ENCODE data around the gene ACOT11.

ACOT11 gene

DNA sequence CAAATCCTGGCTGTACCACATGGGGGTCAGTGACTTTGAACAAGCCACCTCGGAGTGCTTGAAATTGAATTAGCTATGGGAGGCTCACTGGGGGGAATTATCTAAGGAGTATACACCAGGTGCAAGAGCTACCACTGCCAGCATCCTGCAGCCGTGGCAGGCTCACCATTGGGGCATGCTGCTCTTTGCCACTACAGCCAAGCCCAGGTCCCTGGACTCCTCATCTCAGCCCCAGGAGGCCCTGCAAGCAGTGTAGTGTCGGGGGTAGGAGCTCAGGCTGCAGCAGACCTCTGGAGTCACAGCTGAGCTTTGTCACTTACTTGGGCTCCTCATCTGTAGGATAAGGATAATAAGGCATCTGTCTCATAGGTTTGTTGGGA, 35.3 kb downstream of the ACOT11 start:
- FAIRE-seq (no peak), DNase-seq (ENCODE audit: insufficient read length, low spot score) (no peak)

DNA sequence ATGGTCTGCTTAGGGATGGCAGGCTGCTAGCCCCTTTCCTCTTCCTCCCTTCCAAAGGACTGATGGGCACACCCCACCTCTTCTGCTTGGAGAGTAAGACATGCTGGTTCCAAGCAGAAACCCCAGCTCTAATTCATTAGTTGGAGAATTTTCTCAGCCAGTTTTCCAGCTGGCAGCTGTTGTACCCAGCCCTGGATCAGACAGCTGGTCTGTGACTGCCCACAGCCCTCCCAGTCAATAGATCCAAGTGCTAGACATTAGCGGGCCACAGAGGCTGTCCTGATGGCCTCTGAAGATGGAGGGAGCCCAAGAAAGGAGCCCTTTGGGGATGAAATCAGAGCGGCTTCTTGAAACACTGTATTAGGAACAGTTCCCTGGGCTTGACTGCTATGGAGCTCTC, 35.8 kb downstream of the ACOT11 start:
- DNase-seq (ENCODE audit: insufficient read length, low spot score) (no peak), FAIRE-seq (no peak)

DNA sequence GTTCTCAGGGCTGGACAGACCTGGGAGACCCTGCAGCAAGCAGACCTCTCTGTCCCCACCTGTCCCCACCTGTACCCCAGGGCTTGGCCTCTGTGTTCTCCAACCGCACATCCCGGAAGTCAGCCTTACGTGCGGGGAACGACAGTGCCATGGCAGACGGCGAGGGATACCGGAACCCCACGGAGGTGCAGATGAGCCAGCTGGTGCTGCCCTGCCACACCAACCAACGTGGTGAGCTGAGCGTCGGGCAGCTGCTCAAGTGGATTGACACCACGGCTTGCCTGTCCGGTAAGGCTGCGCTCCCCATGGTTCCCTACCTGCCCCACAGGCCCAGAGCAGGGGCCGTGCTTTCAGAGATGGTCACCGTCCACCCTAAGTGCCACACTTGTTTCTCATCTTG, 36.5 kb downstream of the ACOT11 start:
- no peak for FAIRE-seq
- no peak for DNase-seq (ENCODE audit: insufficient read length, low spot score)

DNA sequence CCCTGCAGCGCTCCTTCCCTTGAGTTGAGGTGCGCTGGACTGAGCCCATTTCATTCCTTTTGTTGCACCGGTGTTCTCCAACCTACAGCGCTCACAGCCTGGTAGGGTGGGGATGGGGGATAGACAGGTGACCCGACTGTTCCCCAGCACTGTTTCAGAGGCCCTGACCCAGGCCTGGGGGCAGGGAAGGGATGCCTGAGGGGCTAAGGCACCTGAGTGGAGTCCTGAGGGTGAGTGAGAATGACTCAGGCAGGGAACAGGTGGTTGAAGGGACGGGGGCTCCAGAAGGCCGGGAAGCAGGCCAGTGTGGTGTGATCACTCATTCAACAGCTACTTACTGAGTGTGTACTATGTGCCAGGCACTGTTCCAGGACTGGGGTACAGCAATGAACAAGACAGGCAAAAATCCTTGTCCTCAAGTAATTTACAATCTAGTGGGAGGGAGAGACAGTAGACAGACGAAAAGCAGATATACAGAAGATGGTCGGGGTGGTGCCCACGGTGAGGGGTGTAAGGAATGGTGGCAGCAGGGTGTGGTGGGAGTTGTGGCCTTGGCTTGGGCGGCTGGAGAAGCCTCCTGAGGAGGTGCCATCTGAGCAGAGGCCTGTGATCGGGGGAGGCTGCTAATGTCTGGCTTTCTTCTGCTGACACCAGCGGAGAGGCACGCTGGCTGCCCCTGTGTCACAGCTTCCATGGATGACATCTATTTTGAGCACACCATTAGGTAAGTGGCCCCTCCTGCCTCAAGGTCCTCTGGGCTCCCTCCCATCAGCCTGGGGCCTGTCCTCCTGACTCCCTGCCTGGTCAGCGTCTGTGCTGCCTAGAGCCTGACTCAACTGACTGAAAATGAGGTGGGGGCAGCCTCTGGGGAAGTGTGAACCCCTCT, 37.4 kb downstream of the ACOT11 start:
- FAIRE-seq = peak; percentile 23
- DNase-seq (ENCODE audit: insufficient read length, low spot score) = no peak

DNA sequence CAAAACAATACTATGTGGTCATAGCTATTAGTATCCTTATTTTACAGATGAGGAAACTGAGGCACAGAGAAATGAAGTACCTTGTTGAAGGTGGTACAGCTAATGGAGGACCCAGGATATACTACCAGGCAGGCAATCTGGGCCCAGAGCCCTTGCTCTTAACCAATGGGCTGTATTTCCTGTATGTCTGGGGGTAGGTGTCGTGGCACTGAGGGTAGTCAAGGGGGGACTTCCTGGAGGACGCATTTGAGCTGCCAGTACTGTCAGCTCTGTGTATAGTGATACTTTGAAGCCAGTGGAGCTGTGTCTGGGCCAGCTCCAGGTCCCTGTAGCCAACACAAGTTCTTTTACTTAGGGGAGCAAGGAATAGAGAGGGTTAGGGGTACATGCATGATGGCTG, 40.3 kb downstream of the ACOT11 start:
- FAIRE-seq = no peak
- DNase-seq (ENCODE audit: insufficient read length, low spot score) = no peak

DNA sequence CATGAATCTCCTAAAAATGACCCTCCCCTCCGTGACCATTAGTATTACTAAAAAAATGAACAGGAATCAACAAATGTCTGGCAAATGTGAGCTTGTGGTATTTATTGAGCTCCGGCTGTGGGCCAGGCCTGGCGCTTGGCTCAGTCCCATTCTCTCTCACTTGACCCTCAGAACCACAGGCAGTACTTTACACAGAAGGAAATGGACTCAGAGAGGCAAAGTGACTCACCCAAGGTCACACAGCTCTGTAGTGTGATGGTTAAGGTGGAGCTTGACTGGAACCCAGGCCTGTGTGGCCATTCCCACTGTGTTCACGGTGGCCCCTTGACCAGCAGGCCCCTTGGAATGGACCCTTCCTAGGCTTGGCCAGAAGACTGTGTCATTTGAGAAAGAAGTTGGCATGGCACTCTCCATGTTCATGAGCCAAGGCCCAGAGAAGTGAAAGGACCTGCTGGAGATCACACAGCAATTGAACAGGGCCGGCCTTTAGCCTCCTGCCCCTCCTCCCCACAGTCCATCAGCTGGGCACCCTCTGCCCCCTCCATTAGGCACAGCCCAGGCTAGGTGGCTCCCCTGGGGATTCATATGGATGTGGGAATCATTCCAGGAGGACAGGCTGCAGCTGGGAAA, 43.2 kb downstream of the ACOT11 start:
- FAIRE-seq = no peak
- DNase-seq (ENCODE audit: insufficient read length, low spot score) = no peak

DNA sequence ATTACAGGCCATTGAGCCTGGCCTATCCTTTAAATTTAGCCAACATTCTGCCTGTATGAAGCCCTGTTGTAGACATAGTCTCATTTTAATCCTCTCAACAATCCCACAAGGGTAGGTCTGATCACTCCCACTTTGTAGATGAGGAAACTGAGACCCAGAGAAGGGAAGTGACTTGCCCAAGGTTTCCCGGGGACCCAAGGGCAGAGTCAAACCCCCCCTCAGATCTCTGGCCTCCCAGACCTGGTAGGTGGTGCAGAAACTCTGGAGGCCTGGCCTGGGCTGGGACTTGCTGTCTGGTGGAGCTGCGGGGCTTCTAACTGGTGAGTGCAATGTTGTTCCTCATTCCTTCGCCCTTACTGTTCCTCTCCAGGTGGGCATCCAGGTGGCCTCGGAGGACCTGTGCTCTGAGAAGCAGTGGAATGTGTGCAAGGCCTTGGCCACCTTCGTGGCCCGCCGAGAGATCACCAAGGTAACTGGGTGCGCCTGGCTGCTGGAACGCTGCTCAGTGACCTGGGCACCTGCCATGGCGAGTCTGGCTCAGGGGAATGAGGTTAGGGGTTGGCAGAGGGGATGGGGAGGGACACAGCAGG, 45.6 kb downstream of the ACOT11 start:
- FAIRE-seq = no peak

DNA sequence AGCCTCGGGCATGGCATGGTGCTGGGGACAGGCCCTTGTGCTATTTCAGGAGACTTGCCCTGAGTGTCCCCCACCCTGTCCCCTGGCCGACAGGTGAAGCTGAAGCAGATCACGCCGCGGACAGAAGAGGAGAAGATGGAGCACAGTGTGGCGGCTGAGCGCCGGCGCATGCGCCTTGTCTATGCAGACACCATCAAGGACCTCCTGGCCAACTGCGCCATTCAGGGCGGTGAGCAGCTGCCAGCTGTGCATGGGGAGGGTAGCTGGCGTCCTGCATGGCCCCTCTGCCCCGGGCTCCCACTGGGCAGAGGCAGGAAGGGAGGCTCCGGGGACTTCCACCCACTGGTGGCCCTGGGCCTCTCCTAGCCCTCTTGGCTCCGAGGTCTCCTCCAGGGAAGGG, 46.4 kb downstream of the ACOT11 start:
- FAIRE-seq (no peak), DNase-seq (ENCODE audit: insufficient read length, low spot score) (no peak)

More for the DNA sequence above, 45.6 kb downstream of the ACOT11 start:
- DNase-seq (ENCODE audit: insufficient read length, low spot score) = no peak

DNA sequence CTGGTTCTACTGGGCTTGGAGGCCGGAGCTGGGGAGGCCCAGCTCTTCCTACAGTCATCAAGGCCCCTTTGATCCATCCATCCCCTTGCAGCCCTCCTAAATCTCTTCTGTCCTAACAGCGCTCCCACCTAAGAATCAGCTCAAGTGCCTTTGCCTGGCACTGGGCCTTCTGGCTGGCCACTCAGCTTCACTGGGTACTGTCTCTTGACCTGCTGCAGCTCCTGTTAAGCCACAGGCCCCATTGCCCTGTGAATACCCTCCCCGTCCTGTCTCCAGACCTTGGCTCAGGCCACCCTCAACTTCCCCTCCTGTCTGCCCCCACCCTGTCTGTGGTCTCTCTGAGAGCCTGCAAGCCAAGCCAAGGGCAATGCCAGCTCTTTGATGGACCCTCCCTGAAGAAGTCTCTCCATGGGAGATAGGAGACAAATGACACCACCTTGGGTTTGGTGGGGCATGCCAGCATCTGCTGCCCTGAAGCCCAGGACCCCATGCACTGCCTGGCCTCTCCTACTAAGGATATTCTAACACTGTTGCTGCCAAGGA, 48.0 kb downstream of the ACOT11 start:
- no peak for FAIRE-seq

DNA sequence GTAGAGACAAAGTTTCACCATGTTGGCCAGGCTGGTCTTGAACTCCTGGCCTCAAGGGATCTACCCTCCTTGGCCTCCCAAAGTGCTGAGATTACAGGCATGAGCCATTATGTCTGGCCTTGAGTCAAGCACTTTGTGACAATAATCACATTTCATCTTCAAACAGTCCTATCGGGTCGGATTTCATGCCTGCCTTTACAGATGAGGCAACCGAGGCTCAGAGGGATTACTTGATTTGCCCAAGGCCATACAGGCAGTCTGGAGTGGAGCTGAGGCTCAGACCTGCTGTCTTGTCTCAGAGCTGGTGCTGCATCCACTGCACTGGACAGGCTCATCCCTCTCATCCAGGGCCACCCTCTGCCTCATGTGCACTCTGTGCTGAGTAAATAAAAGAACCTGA, 48.7 kb downstream of the ACOT11 start:
- FAIRE-seq = no peak
- DNase-seq (ENCODE audit: insufficient read length, low spot score) = no peak

More for the DNA sequence above, 48.0 kb downstream of the ACOT11 start:
- no peak for DNase-seq (ENCODE audit: insufficient read length, low spot score)

DNA sequence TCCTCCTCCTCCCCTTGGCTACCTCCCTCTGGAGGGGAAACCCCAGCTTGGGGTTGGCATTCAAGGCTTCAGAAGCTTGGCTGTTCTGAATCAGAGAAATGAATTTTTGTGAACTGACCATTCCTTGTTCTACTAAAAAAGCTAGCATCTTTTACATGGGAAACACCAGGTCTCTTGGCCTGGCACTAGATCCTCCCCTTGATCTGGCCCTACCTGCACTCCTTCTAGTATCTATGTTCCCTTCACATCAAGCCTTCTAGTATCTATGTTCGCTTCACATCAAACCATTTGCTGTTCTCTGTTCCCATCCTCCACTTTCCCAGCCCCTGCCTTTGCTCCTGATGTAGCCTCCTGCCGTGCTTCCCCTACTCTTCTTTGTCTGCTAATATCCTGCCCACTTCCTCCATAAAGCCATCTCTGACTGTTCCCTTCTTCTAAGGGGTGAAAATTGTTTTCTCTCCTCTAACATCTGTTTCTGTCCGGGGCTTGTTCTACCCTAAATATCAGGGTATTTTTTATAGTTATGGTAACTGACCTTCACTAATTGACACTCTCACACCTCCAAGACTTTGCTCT, 49.5 kb downstream of the ACOT11 start:
- no peak for FAIRE-seq
- no peak for DNase-seq (ENCODE audit: insufficient read length, low spot score)

DNA sequence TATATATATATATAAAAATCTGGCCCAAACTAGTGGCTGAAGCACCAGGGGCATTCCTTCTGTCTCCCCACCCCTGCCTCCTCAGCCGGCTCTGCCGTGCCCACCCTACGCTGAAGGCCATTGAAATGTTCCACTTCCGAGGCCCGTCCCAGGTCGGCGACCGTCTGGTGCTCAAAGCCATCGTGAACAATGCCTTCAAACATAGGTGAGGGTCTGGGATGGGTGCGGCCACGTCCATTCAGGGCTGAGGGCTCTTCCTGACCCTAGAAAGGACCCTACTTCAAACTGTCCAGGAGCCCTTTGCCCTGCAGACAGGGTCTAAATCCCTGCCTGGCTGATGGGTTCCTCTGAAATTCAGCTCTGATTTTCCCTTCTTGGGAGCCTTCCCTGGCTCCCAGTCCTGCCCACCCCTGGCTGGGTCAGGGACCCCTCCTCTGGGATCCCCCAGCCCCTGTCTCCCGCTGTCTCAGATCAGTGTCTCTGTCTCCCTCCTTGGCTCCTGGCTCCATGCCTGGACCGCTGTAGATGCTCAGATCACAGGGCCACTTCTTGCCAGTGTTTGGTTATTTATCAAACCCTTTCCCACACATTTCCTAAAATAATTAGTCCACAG, 51.3 kb downstream of the ACOT11 start:
- FAIRE-seq (no peak), DNase-seq (ENCODE audit: insufficient read length, low spot score) (no peak)

DNA sequence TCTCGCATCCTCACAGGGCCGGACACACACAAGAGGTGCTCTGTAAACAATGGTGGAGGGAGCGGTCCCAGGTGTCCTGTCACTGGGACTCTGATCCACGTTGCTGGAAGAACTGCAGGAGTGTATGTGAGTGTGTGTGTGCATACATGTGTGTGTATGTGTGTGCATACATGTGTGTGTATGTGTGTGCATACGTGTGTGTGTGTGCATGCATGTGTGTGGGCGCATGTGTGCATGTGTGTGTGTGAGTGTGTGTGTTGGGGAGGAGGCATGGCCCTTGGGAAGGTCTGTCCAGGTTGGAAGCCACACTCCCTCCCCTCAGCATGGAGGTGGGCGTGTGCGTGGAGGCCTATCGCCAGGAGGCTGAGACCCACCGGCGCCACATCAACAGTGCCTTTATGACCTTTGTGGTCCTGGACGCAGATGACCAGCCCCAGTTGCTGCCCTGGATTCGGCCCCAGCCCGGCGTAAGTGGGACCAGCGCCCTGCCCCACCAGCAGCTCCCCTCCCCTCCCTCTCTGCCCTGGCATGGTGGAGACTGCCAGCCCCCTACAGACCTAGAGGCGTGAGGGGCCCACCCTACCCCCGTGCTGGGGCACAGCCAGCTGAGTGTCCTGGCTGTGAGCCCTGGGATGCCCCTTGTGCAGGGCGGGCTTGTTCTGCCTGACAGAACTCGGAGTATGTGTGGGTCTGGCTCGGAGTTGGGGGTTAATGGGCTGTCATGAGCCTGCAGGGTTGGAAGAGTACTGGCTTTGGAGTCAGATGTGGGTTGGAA, 53.1 kb downstream of the ACOT11 start:
- no peak for FAIRE-seq
- DNase-seq (ENCODE audit: insufficient read length, low spot score) = no peak

DNA sequence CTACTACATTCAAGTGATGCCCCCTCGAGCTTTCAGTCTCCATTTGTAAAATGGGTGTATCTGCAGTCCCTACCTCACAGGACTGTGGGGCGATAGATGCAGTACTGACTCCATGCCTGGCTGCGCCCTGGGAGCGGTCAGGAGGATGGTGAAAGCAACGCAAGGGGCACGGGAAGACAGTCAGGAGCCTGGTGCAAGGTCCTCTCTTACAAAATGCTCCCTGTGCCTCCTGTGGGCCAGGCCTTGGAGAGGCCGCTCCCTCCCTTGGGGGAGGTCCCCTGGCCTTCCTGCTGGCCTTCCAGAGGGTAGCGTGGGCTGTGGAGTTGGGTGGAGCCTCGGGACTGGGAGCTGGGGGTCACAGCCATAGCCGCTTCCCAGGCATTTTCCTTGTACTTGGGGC, 53.7 kb downstream of the ACOT11 start:
- FAIRE-seq (no peak), DNase-seq (ENCODE audit: insufficient read length, low spot score) (no peak)

DNA sequence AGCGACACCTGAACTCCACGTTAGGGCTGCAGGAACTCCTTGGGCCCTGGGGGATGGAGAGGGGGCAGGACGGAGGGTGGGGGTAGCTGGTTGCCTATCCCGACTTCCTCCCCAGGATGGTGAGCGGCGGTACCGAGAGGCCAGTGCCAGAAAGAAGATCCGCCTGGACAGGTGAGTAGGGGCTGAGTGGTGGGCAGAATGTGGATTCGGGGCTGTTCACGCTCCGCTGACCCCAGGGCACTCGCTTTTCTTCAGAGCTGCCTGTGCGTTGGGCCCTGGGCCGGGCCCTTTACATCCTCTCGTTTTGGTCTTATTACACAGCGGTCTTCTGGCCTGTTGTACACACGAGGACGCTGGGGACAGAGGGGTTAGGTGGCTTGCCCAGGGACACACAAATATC, 54.5 kb downstream of the ACOT11 start:
- FAIRE-seq (no peak), DNase-seq (ENCODE audit: insufficient read length, low spot score) (no peak)

DNA sequence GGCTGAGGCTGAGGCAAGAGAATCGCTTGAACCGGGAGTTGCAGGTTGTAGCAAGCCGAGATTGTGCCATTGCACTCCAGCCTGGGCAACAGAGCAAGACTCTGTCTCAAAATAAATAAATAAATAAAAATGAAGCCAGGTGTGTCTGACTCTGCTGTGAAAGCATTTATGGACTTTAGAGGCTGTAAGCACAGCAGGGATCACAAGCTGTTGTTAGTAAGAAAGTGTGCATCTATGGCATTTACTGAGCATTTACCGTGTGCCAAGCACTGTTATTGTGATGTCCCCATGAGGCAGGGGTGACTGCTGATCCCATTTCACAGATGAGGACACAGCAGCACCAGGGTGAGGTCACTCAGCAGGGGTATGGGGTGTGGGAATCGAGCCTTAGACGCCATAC, 55.2 kb downstream of the ACOT11 start:
- no peak for FAIRE-seq

DNA sequence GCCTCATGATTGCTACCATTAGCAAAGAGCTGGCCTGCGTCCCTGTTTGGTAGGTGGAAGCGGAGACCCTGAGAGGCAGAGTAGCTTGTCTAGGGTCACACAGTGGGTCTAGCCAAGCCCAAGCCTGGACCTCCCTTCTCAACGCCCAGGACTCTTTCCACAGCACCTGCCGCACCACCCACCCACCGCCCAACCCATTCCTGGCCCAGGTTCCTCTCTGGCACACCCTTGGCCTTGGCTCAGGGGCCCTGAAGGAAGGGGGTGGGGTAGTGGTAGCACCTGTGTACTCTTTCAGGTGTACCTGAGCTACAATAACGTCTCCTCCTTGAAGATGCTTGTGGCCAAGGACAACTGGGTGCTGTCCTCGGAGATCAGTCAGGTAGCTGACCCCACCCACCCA, 56.0 kb downstream of the ACOT11 start:
- DNase-seq (ENCODE audit: insufficient read length, low spot score) (no peak), FAIRE-seq (no peak)

More for the DNA sequence above, 55.2 kb downstream of the ACOT11 start:
- no peak for DNase-seq (ENCODE audit: insufficient read length, low spot score)

DNA sequence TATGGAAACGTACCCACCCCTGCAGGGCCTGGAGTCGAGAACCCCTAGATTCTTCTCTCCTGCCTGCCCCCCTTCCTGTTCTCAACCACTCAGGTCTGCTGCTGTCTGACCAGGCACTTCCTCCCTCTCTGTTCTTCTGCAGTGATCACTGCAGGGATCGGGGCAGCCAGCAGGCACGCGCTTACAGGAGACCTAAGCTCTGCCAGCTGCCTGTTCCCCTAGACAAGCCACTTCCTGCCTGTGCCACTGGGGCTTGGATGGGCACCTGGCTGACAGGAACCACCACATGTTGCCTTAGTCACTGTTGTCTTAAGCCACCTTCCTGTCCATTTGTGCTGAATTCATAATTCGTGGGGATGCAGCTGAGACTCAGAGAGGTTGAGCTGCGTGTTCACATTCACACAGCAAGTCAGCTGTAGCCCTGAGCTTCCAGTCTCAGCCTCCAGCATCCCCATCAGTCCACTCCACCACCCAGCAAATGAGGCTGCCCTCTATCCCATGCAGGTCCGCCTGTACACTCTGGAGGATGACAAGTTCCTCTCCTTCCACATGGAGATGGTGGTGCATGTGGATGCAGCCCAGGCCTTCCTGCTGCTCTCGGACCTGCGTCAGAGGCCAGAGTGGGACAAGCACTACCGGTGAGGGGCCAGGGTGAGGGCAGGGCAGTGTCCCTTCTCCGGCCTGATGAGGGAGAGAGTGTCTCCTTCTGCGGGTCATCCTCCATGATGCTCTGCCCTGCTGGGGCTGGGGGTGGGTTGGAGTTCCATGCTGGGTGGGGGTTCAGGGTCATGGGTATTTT, 56.7 kb downstream of the ACOT11 start:
- FAIRE-seq = no peak
- DNase-seq (ENCODE audit: insufficient read length, low spot score) = no peak

All from HTR-8/SVneo (cell line).